Activated B cell treated with CpG ODN at 0.5 μM for 24 hours (primary cell): Measurements from ENCODE around the gene PTDSS2. TPM values are rescaled to one million over a fixed set of nuclear protein-coding genes. Genes with fewer than 3 reads are reported as not detected.

ENCODE experiments used
- ATAC-seq: fragments of 200-7000 bp; cut with Tn5 transposase; one replicate; pipeline ENCODE4 v1.10.0; 2021; ENCODE audit warnings: low read depth, mild to moderate bottlenecking, moderate library complexity
- CTCF ChIA-PET: fragments of 350-600 bp; sonication (Branson Sonifier 250); formaldehyde crosslinking; loops from one replicate; lab custom pipeline; 2021; ENCODE audit warnings: antibody characterized with exemption; lab: Charles Lee
- POLR2A ChIA-PET: fragments of 350-600 bp; sonication (Branson Sonifier 250); formaldehyde crosslinking; loops from one replicate; lab custom pipeline; 2021; ENCODE audit warnings: antibody characterized with exemption; lab: Charles Lee
- DNase-seq: peaks from one replicate; pipeline ENCODE4 v3.0.0; 2022
- H3K27ac Mint-ChIP-seq: one replicate; pipeline ENCODE4 v1.8.0; 2020; ENCODE audit warnings: mixed read lengths
- H3K27me3 Mint-ChIP-seq: one replicate; pipeline ENCODE4 v1.8.0; 2021; ENCODE audit warnings: mixed read lengths
- H3K36me3 Mint-ChIP-seq: one replicate; pipeline ENCODE4 v1.8.0; 2021; ENCODE audit warnings: low read depth, mixed read lengths
- H3K4me1 Mint-ChIP-seq: one replicate; pipeline ENCODE4 v1.8.0; 2021; ENCODE audit warnings: mixed read lengths
- H3K4me3 Mint-ChIP-seq: one replicate; pipeline ENCODE4 v1.8.0; 2020; ENCODE audit warnings: mild to moderate bottlenecking, mixed read lengths
- H3K9me3 Mint-ChIP-seq: one replicate; pipeline ENCODE4 v1.8.0; 2020; ENCODE audit warnings: mixed read lengths
- CTCF ChIP-seq: fragments of 200-600 bp; IDR thresholded peaks from one replicate; pipeline ENCODE4 v1.8.0; 2022; ENCODE audit warnings: antibody characterized with exemption, mild to moderate bottlenecking
- intact Hi-C: fragments of 100-400 bp; cut with micrococcal nuclease; formaldehyde crosslinking; loops from one replicate; pipeline ENCODE4 v1.15.1; 2024
- total RNA-seq: library from RNA; stranded (reverse); gene quantifications from 2 replicates; pipeline ENCODE4 v1.2.3, GENCODE V29; 2022

Gene PTDSS2
- total RNA-seq, 1 donor from 2014 or later, result 22.0 TPM

- Mint-ChIP-seq H3K9me3 (no peaks in the 10 kb centered on the region), H3K27me3 (no peaks in the 10 kb centered on the region), H3K4me3 (no peak overlapping the region), H3K4me1 (peaks cover 4% of the 10 kb centered on the region), H3K27ac (no peak overlapping the region), H3K36me3 (peaks cover 43% of the 10 kb centered on the region)
- POLR2A ChIA-PET, result no interaction called here
- DNase-seq (no peak), ATAC-seq (no peak)
- no peak for TF ChIP-seq CTCF
- intact Hi-C loops, result no loop called here
- CTCF ChIA-PET, result no interaction called here
Observed at GRCh38 chr11:491358-491757, 41.3 kb downstream of the PTDSS2 start.

GRCh38 chr11:492427-493226 is 42.5 kb downstream of the PTDSS2 start:
- Mint-ChIP-seq H3K36me3 (peaks cover 56% of the 10 kb centered on the region), H3K9me3 (no peaks in the 10 kb centered on the region), H3K4me3 (no peak overlapping the region), H3K27ac (no peak overlapping the region), H3K27me3 (no peaks in the 10 kb centered on the region), H3K4me1 (peaks cover 4% of the 10 kb centered on the region)
- ChIA-PET CTCF (no interaction called here), POLR2A (interaction anchor here (1.9 kb wide), 1 partner anchor 44 kb away, joined by 5 read pairs; no protein-coding TSS in a partner anchor)
- ATAC-seq (no peak), DNase-seq (no peak)
- intact Hi-C loops, result no loop called here
- TF ChIP-seq CTCF, result no peak

- peaks cover 59% of the 10 kb centered on the region for H3K36me3 Mint-ChIP-seq
- no peak overlapping the region for H3K4me3 Mint-ChIP-seq
- ChIA-PET POLR2A (no interaction called here), CTCF (no interaction called here)
- H3K27me3 Mint-ChIP-seq, result no peaks in the 10 kb centered on the region
- DNase-seq, result no peak
- ATAC-seq, result no peak
- H3K4me1 Mint-ChIP-seq, result peaks cover 4% of the 10 kb centered on the region
- H3K27ac Mint-ChIP-seq, result no peak overlapping the region
- H3K9me3 Mint-ChIP-seq, result no peaks in the 10 kb centered on the region
- intact Hi-C loops, result no loop called here
- no peak for TF ChIP-seq CTCF
Observed at GRCh38 chr11:494761-495536, 44.9 kb downstream of the PTDSS2 start.

GRCh38 chr11:495537-495931 is 45.5 kb downstream of the PTDSS2 start:
- no peaks in the 10 kb centered on the region for H3K27me3 Mint-ChIP-seq
- peaks cover 62% of the 10 kb centered on the region for H3K36me3 Mint-ChIP-seq
- H3K9me3 Mint-ChIP-seq, result no peaks in the 10 kb centered on the region
- intact Hi-C loops, result no loop called here
- DNase-seq (no peak), ATAC-seq (no peak)
- peaks cover 7% of the 10 kb centered on the region for H3K4me1 Mint-ChIP-seq
- no peak for TF ChIP-seq CTCF
- H3K4me3 Mint-ChIP-seq, result no peak overlapping the region
- no peak overlapping the region for H3K27ac Mint-ChIP-seq
- POLR2A ChIA-PET, result no interaction called here
- CTCF ChIA-PET, result no interaction called here
